Heart left ventricle (tissue), 16 donors: ENCODE measurements around the gene DNAAF8. TPM values are rescaled to one million over a fixed set of nuclear protein-coding genes. Genes with fewer than 3 reads are reported as not detected.

Source experiments
- ATAC-seq, 4 donors: fragments of 200-7000 bp; cut with Tn5 transposase; one replicate each; pipeline ENCODE4 v1.9.1; 2020 to 2022; ENCODE audit warnings: moderate library complexity in 4 of 4, mild to moderate bottlenecking in 3 of 4, moderate number of reproducible peaks in 1 of 4
- DNase-seq, 5 donors: peaks; one replicate each; pipeline ENCODE4 v3.0.0-alpha.2; 2020
- H3K27ac ChIP-seq, 12 donors: fragments of 200-600 bp; sonication (generic) in 4 of 12; one replicate each; pipeline versions ENCODE4 v1.5.0 to v1.8.0; 2016 to 2022; ENCODE audit warnings: mild to moderate bottlenecking in 2 of 12
- H3K27me3 ChIP-seq, 9 donors: fragments of 200-600 bp; sonication (generic) in 2 of 9; one replicate each; pipeline versions ENCODE4 v1.5.1 to v1.8.0; 2016 to 2022; ENCODE audit warnings: mild to moderate bottlenecking in 3 of 9
- H3K36me3 ChIP-seq, 9 donors: fragments of 200-600 bp; sonication (generic) in 2 of 9; one replicate each; pipeline versions ENCODE4 v1.5.0 to v1.8.0; 2018 to 2022; ENCODE audit warnings: mild to moderate bottlenecking in 2 of 9
- H3K4me1 ChIP-seq, 12 donors: fragments of 200-600 bp; sonication (generic) in 4 of 12; one replicate each; pipeline versions ENCODE4 v1.5.0 to v1.8.0; 2016 to 2022; ENCODE audit warnings: mild to moderate bottlenecking in 3 of 12
- H3K4me3 ChIP-seq, 12 donors: fragments of 200-600 bp; sonication (generic) in 4 of 12; one replicate each; pipeline versions ENCODE4 v1.5.0 to v1.8.0; 2017 to 2022; ENCODE audit warnings: mild to moderate bottlenecking in 9 of 12, moderate library complexity in 4 of 12
- H3K9me3 ChIP-seq, 12 donors: fragments of 200-600 bp; sonication (generic) in 4 of 12; one replicate each; pipeline versions ENCODE4 v1.5.0 to v1.8.0; 2016 to 2022; ENCODE audit warnings: mild to moderate bottlenecking in 1 of 12
- POLR2A ChIP-seq, 2 donors: fragments of 450-650 bp; IDR thresholded peaks; one replicate each; pipeline ENCODE4 v1.6.1; 2017; ENCODE audit warnings: antibody characterized with exemption in 2 of 2, mild to moderate bottlenecking in 2 of 2, moderate library complexity in 2 of 2
- WGBS, 4 donors: extraction: QIAGEN DNeasy Blood & Tissue Kit in 2 of 4; methylation state at CpG; one replicate each; pipeline versions ENCODE4 v1.1.5 to v1.1.7; 2013 to 2018; 5-methylcytosine and 5-hydroxymethylcytosine counted together
- intact Hi-C, 10 donors: fragments of 100-400 bp; cut with DNase I; formaldehyde crosslinking; loops; one replicate each; pipeline versions ENCODE4 v1.11.1 to v1.14.2; 2022
- polyA plus RNA-seq, 2 donors: library from polyadenylated mRNA; stranded (reverse); fragments of 200-250 nt; gene quantifications; one replicate each; pipeline ENCODE4 v1.2.3, GENCODE V29; 2013
- total RNA-seq, 9 donors: library from RNA; depleted of rRNA in 2 of 9; stranded (reverse); fragments of >200 nt in 2 of 9; fragmentation: NEBNext Ultra II Directional in 3 of 9; extraction: Animal tissue kit (Norgen Biotek cat#: 25700) in 3 of 9; gene quantifications; one replicate each; pipeline versions ENCODE4 v1.1.0 to v1.2.4, GENCODE V29; 2016 to 2023
- TF ChIP-seq, protein P1 (sequence below), 12 donors: fragments of 200-600 bp; sonication (generic) in 4 of 12; IDR thresholded peaks; one replicate each; pipeline versions ENCODE4 v1.5.0 to v1.8.0; 2018 to 2022; ENCODE audit warnings: antibody characterized with exemption in 12 of 12, mild to moderate bottlenecking in 5 of 12
- donor health status: ischemic (EF 13 %, LVEDD 7.1; RV severe dilation, severe dysfunction).
- donor health status: healthy with polysubstance abuse.
- donor health status: DM: no; HTN: yes; CAD: no.
- donor health status: DM: no; HTN: no; CAD: no.
- donor health status: ischemic (EF 25% LVEDD 6.9; RV normal size, moderate dysfunction).
- donor health status: ischemic (EF 25% LVEDD 5.7; RV mildly dilated, moderate dysfunction).
- donor health status: healthy.
- donor health status: DM: yes; HTN: yes; CAD: no.
- donor health status: ischemic (EF 35%, LVEDD 5.7; RV mildly dilated, moderate dysfunction).
- donor health status: nonischemic (EF 11% LVEDD 7.7; RV severe dilation, severe dysfunction).
- donor health status: DM: yes; HTN: yes; CAD: no.
- donor health status: PGD.
- donor health status: ischemic (EF 29% LVEDD 5.4; RV normal size, mild dysfunction).
- donor health status: nonischemic (EF 23%, LVEDD 6.1; RV moderate dilation, normal function).

Gene DNAAF8
- total and polyA plus RNA-seq, 11 donors: 0.34 to 3.4 (median 0.91) TPM

DNA sequence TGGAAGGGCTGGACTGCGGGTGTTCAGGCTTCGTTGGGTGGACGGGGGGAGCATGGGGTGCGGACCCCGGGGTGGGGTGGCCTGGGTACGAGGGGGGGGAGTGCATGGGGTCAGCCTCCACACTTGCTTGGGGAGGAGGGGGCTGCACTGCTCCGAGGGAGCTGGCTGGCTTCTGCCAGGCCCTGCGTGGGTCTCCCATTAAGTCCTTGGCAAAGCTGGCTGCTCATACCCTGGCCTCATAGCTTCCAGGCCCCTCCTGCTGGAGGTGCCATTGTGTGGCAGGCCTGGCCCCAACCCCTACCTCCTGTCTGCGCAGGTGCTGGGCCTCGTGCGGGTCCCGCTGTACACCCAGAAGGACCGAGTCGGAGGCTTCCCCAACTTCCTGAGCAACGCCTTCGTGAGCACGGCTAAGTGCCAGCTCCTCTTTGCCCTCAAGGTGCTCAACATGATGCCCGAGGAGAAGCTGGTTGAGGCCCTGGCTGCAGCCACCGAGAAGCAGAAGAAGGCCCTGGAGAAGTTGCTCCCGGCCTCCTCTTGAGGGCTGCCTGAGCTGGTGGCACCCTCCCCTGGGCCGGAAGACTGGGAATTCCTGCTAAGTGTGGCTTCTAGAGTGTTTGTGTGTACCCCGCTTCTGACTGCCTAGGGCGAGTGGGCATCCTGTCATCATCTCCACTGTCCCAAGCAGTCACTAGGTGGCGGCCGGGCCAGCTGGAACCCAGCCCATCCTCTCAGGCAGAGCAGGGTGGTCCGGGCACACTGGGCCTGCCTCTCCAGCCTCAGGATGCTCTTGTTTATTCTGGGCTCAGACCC lies 39.5 kb upstream of the DNAAF8 start:
- WGBS, 4 donors: 37 to 49% (median 46%) methylated on average over 17 to 26 of the region's 26 CpGs
- Histone ChIP-seq H3K4me3 (peak overlapping the region in 11 of 12 donors; percentile 72 to 100 (median 96)), H3K4me1 (peaks cover 5 to 45% (median 26%) of the 10 kb centered on the region in 12 donors), H3K27me3 (no peaks in the 10 kb centered on the region), H3K36me3 (peaks cover 0 to 56% (median 45%) of the 10 kb centered on the region in 9 donors), H3K9me3 (no peaks in the 10 kb centered on the region), H3K27ac (peak overlapping the region in 11 of 12 donors; percentile 2 to 96 (median 47))
- intact Hi-C loops: loop anchor here in 2 of 10 donors (5.0 to 10.0 kb wide), 3 partner anchors 37 to 260 kb away; partner anchors contain the start of genes ANKS3 (in 1 of the 2), DNAAF8 (in 1 of the 2), MGRN1 (in 1 of the 2) and SEC14L5 (in 1 of the 2)
- DNase-seq (peak in 3 of 5 donors; percentile 53 to 73 (median 55)), ATAC-seq (no peak)
- no peak for TF ChIP-seq POLR2A (IDR thresholded peaks at IDR 0.05)
- TF ChIP-seq, protein P1, sequence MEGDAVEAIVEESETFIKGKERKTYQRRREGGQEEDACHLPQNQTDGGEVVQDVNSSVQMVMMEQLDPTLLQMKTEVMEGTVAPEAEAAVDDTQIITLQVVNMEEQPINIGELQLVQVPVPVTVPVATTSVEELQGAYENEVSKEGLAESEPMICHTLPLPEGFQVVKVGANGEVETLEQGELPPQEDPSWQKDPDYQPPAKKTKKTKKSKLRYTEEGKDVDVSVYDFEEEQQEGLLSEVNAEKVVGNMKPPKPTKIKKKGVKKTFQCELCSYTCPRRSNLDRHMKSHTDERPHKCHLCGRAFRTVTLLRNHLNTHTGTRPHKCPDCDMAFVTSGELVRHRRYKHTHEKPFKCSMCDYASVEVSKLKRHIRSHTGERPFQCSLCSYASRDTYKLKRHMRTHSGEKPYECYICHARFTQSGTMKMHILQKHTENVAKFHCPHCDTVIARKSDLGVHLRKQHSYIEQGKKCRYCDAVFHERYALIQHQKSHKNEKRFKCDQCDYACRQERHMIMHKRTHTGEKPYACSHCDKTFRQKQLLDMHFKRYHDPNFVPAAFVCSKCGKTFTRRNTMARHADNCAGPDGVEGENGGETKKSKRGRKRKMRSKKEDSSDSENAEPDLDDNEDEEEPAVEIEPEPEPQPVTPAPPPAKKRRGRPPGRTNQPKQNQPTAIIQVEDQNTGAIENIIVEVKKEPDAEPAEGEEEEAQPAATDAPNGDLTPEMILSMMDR (IDR thresholded peaks at IDR 0.05): peak in 4 of 12 donors; percentile 11 to 43 (median 32)

DNA sequence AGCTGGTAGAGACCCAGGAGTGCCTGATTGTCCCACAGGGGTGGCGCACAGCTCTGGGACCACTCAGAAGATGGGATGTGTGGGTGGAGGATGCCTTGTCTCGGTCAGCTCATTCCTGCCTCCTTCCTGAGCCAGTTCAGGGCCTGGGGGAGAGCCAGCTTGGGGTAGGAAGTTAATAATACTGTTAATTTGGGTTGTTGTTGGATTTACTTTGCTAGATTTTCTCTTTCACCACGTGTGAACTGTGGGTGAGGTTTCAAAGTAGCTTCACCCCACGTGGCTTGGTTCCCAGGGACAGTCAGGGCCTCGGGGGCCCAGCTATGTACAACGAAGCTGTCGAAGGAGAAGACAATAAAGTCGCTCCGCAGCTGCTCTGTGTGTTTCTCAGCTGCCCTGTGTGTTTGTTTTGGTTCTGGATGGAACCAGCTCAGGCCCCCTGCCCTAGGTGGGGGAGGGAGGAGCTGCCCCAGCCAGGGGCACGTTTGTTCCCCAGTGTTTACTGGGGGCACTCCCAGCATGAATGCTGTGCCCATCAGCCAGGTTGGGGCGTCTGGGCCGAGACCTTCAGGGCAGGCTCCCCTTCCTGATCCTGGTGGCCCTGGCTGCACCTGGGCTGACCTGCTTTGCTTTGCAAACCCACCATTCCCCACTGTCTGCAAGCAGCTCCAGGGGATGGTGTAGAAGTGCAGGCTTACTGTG lies 38.7 kb upstream of the DNAAF8 start:
- no peak overlapping the region for H3K4me3 ChIP-seq
- H3K36me3 ChIP-seq: peaks cover 0 to 58% (median 49%) of the 10 kb centered on the region in 9 donors
- H3K27me3 ChIP-seq: no peaks in the 10 kb centered on the region
- peak overlapping the region in 6 of 12 donors; percentile 13 to 95 (median 51) for H3K27ac ChIP-seq
- DNase-seq (no peak), ATAC-seq (no peak)
- H3K9me3 ChIP-seq: no peaks in the 10 kb centered on the region
- WGBS, 4 donors: 50 to 68% (median 60%) methylated on average over 11 to 12 of the region's 12 CpGs
- no peak for TF ChIP-seq POLR2A (IDR thresholded peaks at IDR 0.05)
- TF ChIP-seq, protein P1 (IDR thresholded peaks at IDR 0.05): no peak
- intact Hi-C loops: loop anchor here in 2 of 10 donors (5.0 to 10.0 kb wide), 2 partner anchors 37 to 259 kb away; partner anchors contain the start of genes ANKS3 (in 1 of the 2), DNAAF8 (in 1 of the 2) and SEC14L5 (in 1 of the 2)
- H3K4me1 ChIP-seq: peaks cover 5 to 45% (median 26%) of the 10 kb centered on the region in 12 donors

DNA sequence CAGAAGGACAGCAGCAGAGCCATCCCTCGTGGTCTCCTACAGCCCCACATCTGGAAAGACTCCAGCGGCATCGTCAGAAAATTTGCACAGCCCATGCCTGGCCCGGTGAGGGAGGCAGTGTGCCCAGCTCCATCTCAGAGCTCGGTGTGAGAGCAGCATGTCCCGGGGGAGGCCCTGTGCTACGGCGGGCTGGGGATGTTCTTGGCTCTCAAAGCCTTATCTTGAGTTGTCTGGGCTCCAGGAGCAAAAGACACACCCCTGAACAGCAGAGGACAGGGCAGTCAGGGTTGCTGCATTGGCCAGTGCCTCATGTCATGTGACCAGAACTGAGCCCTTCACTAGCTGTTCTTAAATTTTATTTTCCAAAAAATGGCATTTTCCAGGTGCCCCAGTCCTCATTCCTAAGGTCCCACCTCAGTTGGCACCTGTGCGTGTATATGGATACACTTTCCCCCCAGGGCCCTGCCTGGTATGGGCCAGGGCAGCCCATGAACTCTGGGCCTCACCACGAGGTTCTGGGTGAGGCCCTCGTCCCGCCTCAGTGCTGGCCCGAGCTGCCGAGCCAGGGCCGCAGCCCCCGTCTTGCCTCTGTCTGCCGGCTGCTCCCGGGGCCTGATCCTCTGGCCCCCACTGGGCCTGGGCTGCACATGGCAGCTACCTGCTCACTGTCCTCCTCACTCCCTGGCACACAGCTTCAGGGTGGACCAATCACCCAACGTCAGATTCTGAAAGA lies 38.0 kb upstream of the DNAAF8 start:
- peaks cover 0 to 65% (median 55%) of the 10 kb centered on the region in 9 donors for H3K36me3 ChIP-seq
- TF ChIP-seq POLR2A (IDR thresholded peaks at IDR 0.05): no peak
- TF ChIP-seq, protein P1 (IDR thresholded peaks at IDR 0.05): no peak
- ATAC-seq: peak in 2 of 4 donors; percentile 28 to 78
- no peaks in the 10 kb centered on the region for H3K27me3 ChIP-seq
- peak overlapping the region in 5 of 12 donors; percentile 55 to 95 (median 74) for H3K27ac ChIP-seq
- DNase-seq: peak in 4 of 5 donors; percentile 21 to 84 (median 75)
- WGBS, 4 donors: 35 to 60% (median 41%) methylated on average over 18 to 19 of the region's 19 CpGs
- intact Hi-C loops: loop anchor here in 2 of 10 donors (5.0 to 10.0 kb wide), 2 partner anchors 36 to 258 kb away; partner anchors contain the start of genes ANKS3 (in 1 of the 2), DNAAF8 (in 1 of the 2) and SEC14L5 (in 1 of the 2)
- H3K9me3 ChIP-seq: no peaks in the 10 kb centered on the region
- peaks cover 5 to 50% (median 25%) of the 10 kb centered on the region in 12 donors for H3K4me1 ChIP-seq
- no peak overlapping the region for H3K4me3 ChIP-seq
